H1 (cell line): ENCODE measurements around the gene ACAP3. TPM values are rescaled to one million over a fixed set of nuclear protein-coding genes. Genes with fewer than 3 reads are reported as not detected.
A peak's percentile ranks its signal among the peaks of the same experiment; 100 is the strongest.

ENCODE experiments used
- CTCF ChIA-PET: fragments of 300-600 bp; sonication (Branson Sonifier 250); formaldehyde crosslinking; loops from one replicate; lab custom pipeline; 2021; ENCODE audit not compliant: partially characterized antibody; lab: Charles Lee
- POLR2A ChIA-PET: fragments of 300-600 bp; sonication (Branson Sonifier 250); formaldehyde crosslinking; loops from one replicate; lab custom pipeline; 2021; ENCODE audit warnings: inconsistent platforms; ENCODE audit not compliant: partially characterized antibody; lab: Charles Lee
- DNase-seq, 2 experiments: peaks; one replicate each; pipeline versions ENCODE4 v3.0.0 to v3.0.0-alpha.2; 2010 to 2022; ENCODE audit warnings: low spot score in 2 of 2, low read depth in 1 of 2, mixed read lengths in 1 of 2
- FAIRE-seq: peaks from 2 replicates; lab custom pipeline; 2011; peaks lifted over from hg19 to GRCh38; lab: Jason Lieb, UNC
- H2AFZ ChIP-seq: 2 replicates; pipeline ENCODE4 v1.8.1; 2012; ENCODE audit warnings: low read length, inconsistent platforms
- H2AK5ac ChIP-seq: 2 replicates; pipeline ENCODE4 v1.6.1; 2013; ENCODE audit warnings: low read depth, low read length
- H2BK120ac ChIP-seq: replicated peaks from 2 replicates; pipeline ENCODE3; 2013; ENCODE audit warnings: low read depth, low read length, inconsistent platforms
- H2BK12ac ChIP-seq: 2 replicates; pipeline ENCODE4 v1.6.1; 2013; ENCODE audit warnings: low read depth, low read length
- H2BK15ac ChIP-seq: 2 replicates; pipeline ENCODE4 v1.6.1; 2013; ENCODE audit warnings: low read length
- H2BK20ac ChIP-seq: 2 replicates; pipeline ENCODE4 v1.6.1; 2013; ENCODE audit warnings: low read length
- H2BK5ac ChIP-seq: 2 replicates; pipeline ENCODE4 v1.6.1; 2013; ENCODE audit warnings: low read depth, low read length
- H3K14ac ChIP-seq: 2 replicates; pipeline ENCODE4 v1.6.1; 2013; ENCODE audit warnings: inconsistent platforms; ENCODE audit not compliant: insufficient read length
- H3K18ac ChIP-seq: 2 replicates; pipeline ENCODE4 v1.6.1; 2013; ENCODE audit warnings: low read length; ENCODE audit errors: extremely low read depth
- H3K23ac ChIP-seq: 2 replicates; pipeline ENCODE4 v1.6.1; 2013; ENCODE audit warnings: inconsistent platforms; ENCODE audit not compliant: insufficient read length
- H3K23me2 ChIP-seq: 2 replicates; pipeline ENCODE4 v1.6.1; 2013; ENCODE audit warnings: low read depth, low read length
- H3K27ac ChIP-seq: 2 replicates; pipeline ENCODE4 v1.6.1; 2011; ENCODE audit warnings: low read depth, low read length, inconsistent platforms
- H3K27me3 ChIP-seq, 4 experiments: replicated peaks in 1 of 4; 1 replicate in 1 of 4; 2 replicates in 3 of 4; pipeline versions ENCODE4 v1.6.1 to v1.8.1; 2011 to 2013; ENCODE audit warnings: low read length in 3 of 4, mild to moderate bottlenecking in 3 of 4, inconsistent platforms in 2 of 4, mixed read lengths in 2 of 4, moderate library complexity in 1 of 4; ENCODE audit not compliant: control insufficient read depth in 3 of 4, insufficient read depth in 3 of 4; ENCODE audit errors: extremely low read depth in 1 of 4
- H3K36me3 ChIP-seq, 4 experiments: 2 replicates each; pipeline versions ENCODE4 v1.6.1 to v1.8.1; 2011 to 2013; ENCODE audit warnings: mild to moderate bottlenecking in 4 of 4, low read length in 3 of 4, moderate library complexity in 2 of 4, control low read depth in 1 of 4, inconsistent platforms in 1 of 4; ENCODE audit not compliant: insufficient read depth in 4 of 4, control insufficient read depth in 2 of 4
- H3K4ac ChIP-seq: replicated peaks from 2 replicates; pipeline ENCODE3; 2013; ENCODE audit warnings: low read length, low read depth, mixed read lengths, inconsistent platforms; ENCODE audit not compliant: insufficient read length
- H3K4me1 ChIP-seq, 4 experiments: replicated peaks in 1 of 4; 1 replicate in 1 of 4; 2 replicates in 3 of 4; pipeline versions ENCODE4 v1.6.1 to v1.8.1; 2011 to 2013; ENCODE audit warnings: low read length in 3 of 4, inconsistent platforms in 2 of 4, mixed read lengths in 1 of 4; ENCODE audit not compliant: insufficient read depth in 4 of 4, control insufficient read depth in 3 of 4
- H3K4me2 ChIP-seq, 2 experiments: 2 replicates each; pipeline versions ENCODE4 v1.6.1 to v1.8.1; 2011 to 2013; ENCODE audit warnings: low read depth in 2 of 2, low read length in 2 of 2, control low read depth in 1 of 2, inconsistent platforms in 1 of 2, mild to moderate bottlenecking in 1 of 2; ENCODE audit not compliant: insufficient read depth in 1 of 2
- H3K4me3 ChIP-seq, 4 experiments: fragments of 200-600, 300-600 bp in 1 of 4; sonication (generic), shearing (Covaris generic), sonication (Bioruptor Twin) in 1 of 4; 2 replicates each; pipeline versions ENCODE4 v1.5.1 to v1.8.1; 2011 to 2016; ENCODE audit warnings: low read length in 4 of 4, low read depth in 3 of 4, control low read depth in 2 of 4, inconsistent platforms in 2 of 4, mild to moderate bottlenecking in 2 of 4, mixed read lengths in 1 of 4, moderate library complexity in 1 of 4; ENCODE audit not compliant: insufficient read depth in 2 of 4; ENCODE audit errors: extremely low read depth in 1 of 4
- H3K56ac ChIP-seq: replicated peaks from 2 replicates; pipeline ENCODE3; 2013; ENCODE audit warnings: low read depth, mild to moderate bottlenecking, mixed read lengths, low read length, inconsistent platforms; ENCODE audit not compliant: insufficient read length
- H3K79me1 ChIP-seq: 2 replicates; pipeline ENCODE4 v1.6.1; 2013; ENCODE audit warnings: low read depth, low read length, control low read depth
- H3K79me2 ChIP-seq, 2 experiments: 2 replicates each; pipeline versions ENCODE4 v1.6.1 to v1.8.1; 2012 to 2013; ENCODE audit warnings: low read length in 2 of 2, mild to moderate bottlenecking in 2 of 2, inconsistent platforms in 1 of 2; ENCODE audit not compliant: insufficient read depth in 2 of 2, control insufficient read depth in 1 of 2
- H3K9ac ChIP-seq, 4 experiments: replicated peaks in 1 of 4; 1 replicate in 1 of 4; 2 replicates in 3 of 4; pipeline versions ENCODE4 v1.6.1 to v1.8.1; 2011 to 2013; ENCODE audit warnings: low read depth in 3 of 4, low read length in 3 of 4, control low read depth in 2 of 4, mild to moderate bottlenecking in 2 of 4, moderate library complexity in 2 of 4, inconsistent platforms in 1 of 4; ENCODE audit errors: extremely low read depth in 1 of 4
- H3K9me3 ChIP-seq, 2 experiments: 2 replicates each; pipeline versions ENCODE4 v1.6.1 to v1.8.1; 2012 to 2013; ENCODE audit warnings: mild to moderate bottlenecking in 2 of 2, moderate library complexity in 2 of 2, control low read depth in 1 of 2, inconsistent platforms in 1 of 2, low read depth in 1 of 2, low read length in 1 of 2, mixed read lengths in 1 of 2; ENCODE audit not compliant: insufficient read depth in 2 of 2
- H4K20me1 ChIP-seq, 2 experiments: replicated peaks in 1 of 2; 2 replicates each; pipeline versions ENCODE3 to v1.8.1; 2011 to 2013; ENCODE audit warnings: inconsistent platforms in 2 of 2, low read length in 2 of 2, mild to moderate bottlenecking in 1 of 2; ENCODE audit not compliant: insufficient read depth in 2 of 2, control insufficient read depth in 1 of 2
- H4K5ac ChIP-seq: 2 replicates; pipeline ENCODE4 v1.6.1; 2013; ENCODE audit warnings: low read length, low read depth, mixed read lengths, inconsistent platforms; ENCODE audit not compliant: insufficient read length
- H4K8ac ChIP-seq: 2 replicates; pipeline ENCODE4 v1.8.0; 2013; ENCODE audit warnings: mild to moderate bottlenecking, moderate library complexity, low read length, inconsistent platforms; ENCODE audit not compliant: insufficient read depth; ENCODE audit errors: extremely low read depth
- H4K91ac ChIP-seq: replicated peaks from 2 replicates; pipeline ENCODE3; 2013; ENCODE audit warnings: low read length, mixed read lengths, inconsistent platforms; ENCODE audit not compliant: insufficient read length
- ASH2L ChIP-seq: fragments of 200-600, 300-600 bp; sonication (generic); IDR thresholded peaks from one replicate; pipeline ENCODE4 v1.7.1; 2017; ENCODE audit warnings: low read length
- CHD1 ChIP-seq: IDR thresholded peaks from 2 replicates; pipeline ENCODE4 v1.6.1; 2012; ENCODE audit warnings: low read depth, low read length, improper control_type of control experiment
- EGR1 ChIP-seq: IDR thresholded peaks from 2 replicates; pipeline ENCODE4 v1.6.1; 2011; ENCODE audit warnings: low read depth, low read length, borderline replicate concordance
- EZH2 ChIP-seq: fragments of 200-600 bp; sonication (generic); IDR thresholded peaks from 2 replicates; pipeline ENCODE4 v1.7.1; 2012; ENCODE audit warnings: low read depth, mild to moderate bottlenecking, moderate library complexity, low read length, inconsistent platforms; ENCODE audit not compliant: severe bottlenecking
- GABPA ChIP-seq: IDR thresholded peaks from 2 replicates; pipeline ENCODE4 v1.6.1; 2011; ENCODE audit warnings: mild to moderate bottlenecking, low read length, moderate library complexity, borderline replicate concordance; ENCODE audit not compliant: insufficient read depth
- RXRA ChIP-seq: IDR thresholded peaks from 2 replicates; pipeline ENCODE4 v1.6.1; 2011; ENCODE audit warnings: low read depth, mild to moderate bottlenecking, low read length, moderate library complexity; ENCODE audit not compliant: insufficient read depth
- TAF1 ChIP-seq: IDR thresholded peaks from 2 replicates; pipeline ENCODE4 v1.6.1; 2011; ENCODE audit warnings: mild to moderate bottlenecking, low read depth, low read length
- TAF7 ChIP-seq: optimal IDR thresholded peaks from 2 replicates; pipeline ENCODE3; 2011; ENCODE audit warnings: low read depth, mild to moderate bottlenecking, inconsistent platforms, low read length, moderate library complexity, borderline replicate concordance
- WGBS, 2 experiments: shearing (Covaris generic) in 1 of 2; methylation state at CpG; one replicate each; pipeline versions ENCODE4 v1.1.6 to v1.1.7; 2013 to 2015; ENCODE audit warnings: low lambda C conversion rate in 2 of 2, mixed read lengths in 2 of 2, inconsistent platforms in 1 of 2, low coverage in 1 of 2, missing lambda C conversion rate in 1 of 2; ENCODE audit not compliant: insufficient replicate concordance in 2 of 2, insufficient coverage in 1 of 2, insufficient read length in 1 of 2; ENCODE audit errors: extremely low coverage in 1 of 2, missing lambda C conversion rate in 1 of 2; 5-methylcytosine and 5-hydroxymethylcytosine counted together
- polyA plus RNA-seq, 7 experiments: library from polyadenylated mRNA; depleted of rRNA in 3 of 7; stranded (reverse) in 5 of 7; unstranded in 2 of 7; fragments of >200 nt in 5 of 7; fragments of 200-250 nt in 2 of 7; gene quantifications; 1 replicate in 5 of 7; 2 replicates in 1 of 7; 4 replicates in 1 of 7; pipeline versions ENCODE4 v1.2.1 to v1.2.3, GENCODE V29; 2011 to 2013; ENCODE audit warnings: missing spikeins in 2 of 7, mixed read lengths in 2 of 7
- total RNA-seq: library from RNA; stranded (reverse); fragmentation: NEBNext Ultra II Directional; extraction: Animal tissue kit (Norgen Biotek cat#: 25700); gene quantifications from 2 replicates; pipeline ENCODE4 v1.2.1, GENCODE V29; 2021

ACAP3 gene
- total and polyA plus RNA-seq, 2 of the 8 experiments (the other 6 are each of a cell fraction or from before 2014, with no cell fraction given) = 14.8 to 28.3 TPM

GRCh38 chr1:1346501-1346890 lies 38.8 kb upstream of the ACAP3 start:
- H3K36me3 ChIP-seq = peaks cover 0 to 5% (median under 1%) of the 10 kb centered on the region in 4 experiments; a peak in 4 of 8 replicates
- peak overlapping the region; percentile 16; the same call in 1 of the 2 replicates for H4K8ac ChIP-seq
- H3K9me3 ChIP-seq = no peaks in the 10 kb centered on the region
- no peak overlapping the region for H3K27ac ChIP-seq
- no peak for FAIRE-seq
- no peak overlapping the region for H3K4me2 ChIP-seq
- no peak overlapping the region for H3K4ac ChIP-seq
- no peak overlapping the region for H4K5ac ChIP-seq
- no peak overlapping the region for H3K4me3 ChIP-seq
- ChIA-PET CTCF (interaction anchor here (0.9 to 4.4 kb wide), 6 partner anchors 9 to 157 kb away, joined by 3 to 34 read pairs (median 4); no protein-coding TSS in a partner anchor), POLR2A (interaction anchor here (0.9 to 3.1 kb wide), 7 partner anchors 11 to 61 kb away, joined by 3 to 12 read pairs (median 4); partner anchors contain the start of genes AURKAIP1, CCNL2 and TAS1R3)
- peaks cover 0 to 28% of the 10 kb centered on the region in 2 experiments; a peak in 3 of 4 replicates for H3K79me2 ChIP-seq
- H2AFZ ChIP-seq = no peak overlapping the region
- no peak overlapping the region for H2AK5ac ChIP-seq
- H2BK5ac ChIP-seq = no peak overlapping the region
- no peak overlapping the region for H3K23ac ChIP-seq
- H3K23me2 ChIP-seq = peaks cover 14% of the 10 kb centered on the region; the same call in 1 of the 2 replicates
- H3K79me1 ChIP-seq = peaks cover 18% of the 10 kb centered on the region
- no peak overlapping the region for H2BK120ac ChIP-seq
- H3K4me1 ChIP-seq = peaks cover 0 to 18% (median 11%) of the 10 kb centered on the region in 4 experiments; a peak in 5 of 7 replicates
- no peak for DNase-seq
- H2BK15ac ChIP-seq = no peak overlapping the region
- peaks cover 16 to 36% of the 10 kb centered on the region in 2 experiments for H4K20me1 ChIP-seq
- H2BK20ac ChIP-seq = no peak overlapping the region
- no peak overlapping the region for H2BK12ac ChIP-seq
- H4K91ac ChIP-seq = no peak overlapping the region
- no peak overlapping the region for H3K18ac ChIP-seq
- H3K9ac ChIP-seq = no peak overlapping the region
- H3K56ac ChIP-seq = no peak overlapping the region
- 91% methylated on average over 10 of the region's 10 CpGs; no CpG with 5 or more reads in 1 of the 2 experiments for WGBS, 2 experiments
- H3K27me3 ChIP-seq = no peaks in the 10 kb centered on the region
- H3K14ac ChIP-seq = no peak overlapping the region
- TF ChIP-seq CHD1 = no peak
- no peak for TF ChIP-seq EZH2
- no peak for TF ChIP-seq EGR1
- TF ChIP-seq GABPA = no peak
- TF ChIP-seq TAF1 = no peak
- no peak for TF ChIP-seq TAF7
- no peak for TF ChIP-seq ASH2L
- no peak for TF ChIP-seq RXRA
